Mesothelial cell of epicardium (in vitro differentiated cells): ENCODE measurements around the gene NSDHL. TPM values are rescaled to one million over a fixed set of nuclear protein-coding genes. Genes with fewer than 3 reads are reported as not detected.

Experiments
- DNase-seq, 2 experiments: peaks; one replicate each; pipeline ENCODE4 v3.0.0; 2021; ENCODE audit warnings: low spot score in 2 of 2; ENCODE audit not compliant: unreplicated experiment in 2 of 2
- H3K27ac Mint-ChIP-seq: 2 replicates; pipeline ENCODE4 v1.8.0; 2021; ENCODE audit warnings: mixed read lengths
- H3K27me3 Mint-ChIP-seq: 2 replicates; pipeline ENCODE4 v1.8.0; 2021; ENCODE audit warnings: low read depth, mixed read lengths
- H3K36me3 Mint-ChIP-seq: 2 replicates; pipeline ENCODE4 v1.8.0; 2021; ENCODE audit warnings: mixed read lengths
- H3K4me1 Mint-ChIP-seq: 2 replicates; pipeline ENCODE4 v1.8.0; 2021; ENCODE audit warnings: mixed read lengths
- H3K4me3 Mint-ChIP-seq: 2 replicates; pipeline ENCODE4 v1.8.0; 2021; ENCODE audit warnings: mild to moderate bottlenecking, moderate library complexity, mixed read lengths
- H3K9me3 Mint-ChIP-seq: 2 replicates; pipeline ENCODE4 v1.8.0; 2021; ENCODE audit warnings: mixed read lengths
- total RNA-seq: library from RNA; stranded (reverse); gene quantifications from 3 replicates; pipeline ENCODE4 v1.2.1, GENCODE V29; 2021
- TF ChIP-seq, protein P1 (sequence below): fragments of 200-600 bp; sonication (generic); IDR thresholded peaks from one replicate; pipeline ENCODE4 v1.5.0; 2021; ENCODE audit warnings: antibody characterized with exemption; ENCODE audit not compliant: unreplicated experiment

Gene NSDHL
- total RNA-seq, 1 donor from 2014 or later, result 21.0 TPM

DNA sequence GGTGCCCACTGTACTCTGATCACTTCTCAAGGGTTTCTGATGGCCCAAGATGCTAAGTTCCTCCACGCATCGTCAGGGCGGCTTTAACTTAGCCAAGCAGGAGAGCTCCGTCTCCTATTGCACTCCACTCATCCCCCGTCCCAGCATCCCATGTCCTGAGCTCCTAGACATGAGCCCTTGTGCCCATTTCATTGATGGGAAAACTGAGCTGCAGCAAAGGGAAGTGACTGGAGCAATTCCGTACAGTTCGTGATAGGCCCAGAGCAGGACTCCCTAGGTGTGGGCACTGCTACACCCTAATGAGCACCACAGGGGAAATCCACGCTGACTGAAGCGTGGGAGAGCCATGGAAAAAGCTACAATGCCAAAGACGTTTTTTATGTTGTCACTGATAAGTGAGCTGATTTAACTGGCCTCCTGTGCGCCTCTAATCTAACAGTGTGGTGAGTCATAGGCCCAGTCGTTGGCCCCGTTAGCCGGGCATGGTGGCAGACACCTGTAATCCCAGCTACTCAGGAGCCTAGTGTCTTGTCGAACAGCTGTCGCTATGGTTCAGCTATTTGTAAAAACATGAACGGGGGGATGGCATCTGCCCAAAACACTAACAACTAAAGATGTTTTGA, 14.9 kb downstream of the NSDHL start:
- DNase-seq, result no peak
- peaks cover 7% of the 10 kb centered on the region for H3K36me3 Mint-ChIP-seq
- H3K4me1 Mint-ChIP-seq, result no peaks in the 10 kb centered on the region
- H3K27me3 Mint-ChIP-seq, result no peaks in the 10 kb centered on the region
- H3K27ac Mint-ChIP-seq, result no peak overlapping the region
- H3K4me3 Mint-ChIP-seq, result no peak overlapping the region
- TF ChIP-seq, protein P1, sequence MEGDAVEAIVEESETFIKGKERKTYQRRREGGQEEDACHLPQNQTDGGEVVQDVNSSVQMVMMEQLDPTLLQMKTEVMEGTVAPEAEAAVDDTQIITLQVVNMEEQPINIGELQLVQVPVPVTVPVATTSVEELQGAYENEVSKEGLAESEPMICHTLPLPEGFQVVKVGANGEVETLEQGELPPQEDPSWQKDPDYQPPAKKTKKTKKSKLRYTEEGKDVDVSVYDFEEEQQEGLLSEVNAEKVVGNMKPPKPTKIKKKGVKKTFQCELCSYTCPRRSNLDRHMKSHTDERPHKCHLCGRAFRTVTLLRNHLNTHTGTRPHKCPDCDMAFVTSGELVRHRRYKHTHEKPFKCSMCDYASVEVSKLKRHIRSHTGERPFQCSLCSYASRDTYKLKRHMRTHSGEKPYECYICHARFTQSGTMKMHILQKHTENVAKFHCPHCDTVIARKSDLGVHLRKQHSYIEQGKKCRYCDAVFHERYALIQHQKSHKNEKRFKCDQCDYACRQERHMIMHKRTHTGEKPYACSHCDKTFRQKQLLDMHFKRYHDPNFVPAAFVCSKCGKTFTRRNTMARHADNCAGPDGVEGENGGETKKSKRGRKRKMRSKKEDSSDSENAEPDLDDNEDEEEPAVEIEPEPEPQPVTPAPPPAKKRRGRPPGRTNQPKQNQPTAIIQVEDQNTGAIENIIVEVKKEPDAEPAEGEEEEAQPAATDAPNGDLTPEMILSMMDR, result no peak
- H3K9me3 Mint-ChIP-seq, result peaks cover 11% of the 10 kb centered on the region

DNA sequence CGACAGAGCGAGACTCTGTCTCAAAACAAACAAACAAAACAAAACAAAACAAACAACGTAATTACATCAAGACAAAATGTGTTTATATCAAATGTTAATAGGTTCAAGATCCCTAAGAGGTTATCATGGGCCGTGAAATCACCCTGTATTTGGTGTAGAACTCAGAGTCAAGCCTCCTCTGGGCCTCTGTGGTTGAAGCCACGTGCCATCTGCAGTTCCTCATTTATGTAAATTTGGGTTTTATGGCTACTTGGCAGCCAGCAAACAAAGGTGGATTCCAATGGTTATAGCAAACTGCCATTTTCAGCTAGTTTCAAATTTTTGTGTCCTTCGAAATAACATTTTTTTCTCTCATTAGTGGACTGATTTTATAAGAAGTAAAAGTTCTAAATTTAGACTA, 16.4 kb downstream of the NSDHL start:
- Mint-ChIP-seq H3K9me3 (peaks cover 14% of the 10 kb centered on the region), H3K4me3 (no peak overlapping the region), H3K27ac (no peak overlapping the region), H3K4me1 (no peaks in the 10 kb centered on the region), H3K36me3 (peaks cover 17% of the 10 kb centered on the region), H3K27me3 (no peaks in the 10 kb centered on the region)
- no peak for DNase-seq
- TF ChIP-seq, protein P1, result no peak

DNA sequence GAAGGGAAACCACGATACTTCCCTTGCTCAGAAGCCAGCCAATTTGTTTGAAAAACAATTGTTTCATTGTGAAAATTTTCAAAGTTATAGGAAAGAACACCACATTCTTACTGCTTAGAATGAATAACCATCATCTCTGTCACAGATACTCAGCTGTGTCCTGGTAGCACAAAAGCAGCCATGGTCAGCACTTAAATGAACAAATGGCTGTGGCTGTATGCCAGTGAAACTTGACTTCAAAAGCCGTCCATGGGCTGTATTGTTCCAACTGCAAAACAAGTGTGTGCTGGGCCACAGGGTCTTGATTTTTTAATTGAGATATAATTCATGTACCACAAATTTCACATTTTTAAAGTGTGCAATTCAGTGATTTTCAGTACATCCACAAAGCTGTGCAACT, 19.6 kb downstream of the NSDHL start:
- Mint-ChIP-seq H3K36me3 (peaks cover 31% of the 10 kb centered on the region), H3K27me3 (no peaks in the 10 kb centered on the region), H3K4me3 (no peak overlapping the region), H3K4me1 (no peaks in the 10 kb centered on the region), H3K9me3 (peaks cover 26% of the 10 kb centered on the region), H3K27ac (no peak overlapping the region)
- no peak for DNase-seq
- TF ChIP-seq, protein P1, result no peak

DNA sequence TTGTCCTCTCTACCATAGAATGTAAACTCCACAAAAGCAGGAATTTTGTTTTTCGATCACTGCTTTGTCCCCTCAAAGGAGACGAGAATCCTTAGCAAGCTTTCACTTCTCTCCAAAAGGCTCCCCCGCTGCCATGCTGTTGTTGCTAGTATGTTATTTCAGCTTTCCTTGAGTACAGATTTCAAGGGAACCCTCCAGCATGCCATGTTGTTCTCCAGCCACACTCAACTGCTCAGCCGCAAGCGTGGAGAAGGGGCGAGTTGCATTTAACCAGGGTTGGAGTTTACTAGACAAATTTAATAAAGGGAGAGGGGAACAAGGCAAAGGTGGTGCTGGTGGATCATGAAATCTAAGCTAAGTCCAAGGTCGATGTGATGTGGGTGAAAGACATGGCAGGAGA, 23.1 kb downstream of the NSDHL start:
- H3K4me1 Mint-ChIP-seq, result no peaks in the 10 kb centered on the region
- no peaks in the 10 kb centered on the region for H3K27me3 Mint-ChIP-seq
- DNase-seq, result no peak
- TF ChIP-seq, protein P1, result no peak
- no peak overlapping the region for H3K27ac Mint-ChIP-seq
- H3K9me3 Mint-ChIP-seq, result peaks cover 34% of the 10 kb centered on the region
- H3K36me3 Mint-ChIP-seq, result peaks cover 33% of the 10 kb centered on the region
- H3K4me3 Mint-ChIP-seq, result no peak overlapping the region

DNA sequence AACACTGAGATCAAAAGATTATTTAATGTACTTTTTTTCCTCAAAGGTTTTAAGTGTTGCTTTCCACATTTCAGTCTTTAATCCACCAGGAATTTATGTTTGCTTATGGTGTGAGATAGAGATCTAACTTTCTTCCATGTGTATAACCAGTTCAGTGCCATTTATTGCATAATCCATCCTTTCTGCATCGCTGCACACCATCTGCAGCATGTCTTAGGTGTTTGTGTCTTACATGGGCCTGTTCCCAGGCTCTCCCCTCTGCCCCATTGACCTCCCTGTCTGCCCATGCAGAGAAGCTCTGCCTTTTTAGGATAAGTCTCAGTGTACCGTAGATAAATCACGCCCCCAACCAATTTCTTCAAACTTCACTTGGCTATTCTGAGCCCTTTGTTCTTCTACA, 30.3 kb downstream of the NSDHL start:
- Mint-ChIP-seq H3K27me3 (no peaks in the 10 kb centered on the region), H3K4me1 (no peaks in the 10 kb centered on the region), H3K36me3 (peaks cover 17% of the 10 kb centered on the region), H3K27ac (no peak overlapping the region), H3K9me3 (peaks cover 22% of the 10 kb centered on the region), H3K4me3 (no peak overlapping the region)
- TF ChIP-seq, protein P1, result no peak
- DNase-seq, result no peak

DNA sequence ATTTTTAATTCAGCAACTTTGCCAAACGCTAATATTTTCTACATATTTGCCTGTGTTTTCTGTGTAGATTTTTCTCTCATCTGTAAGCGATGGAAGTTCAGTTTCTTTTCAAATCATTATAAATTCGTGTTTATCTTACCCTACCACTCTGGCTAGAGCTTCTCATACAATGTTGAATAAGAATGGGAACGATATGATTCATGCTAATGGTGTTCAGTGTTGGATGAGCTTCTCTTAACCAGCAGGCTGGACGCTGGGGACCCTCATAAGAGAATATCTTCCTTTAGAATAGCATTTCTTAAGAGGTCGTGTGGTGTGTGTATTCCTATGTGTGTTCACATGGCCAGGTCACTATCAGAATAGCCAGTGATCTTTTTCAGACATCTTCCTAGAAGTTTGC, 31.0 kb downstream of the NSDHL start:
- peaks cover 22% of the 10 kb centered on the region for H3K9me3 Mint-ChIP-seq
- no peak overlapping the region for H3K27ac Mint-ChIP-seq
- no peak overlapping the region for H3K4me3 Mint-ChIP-seq
- H3K27me3 Mint-ChIP-seq, result no peaks in the 10 kb centered on the region
- H3K4me1 Mint-ChIP-seq, result no peaks in the 10 kb centered on the region
- H3K36me3 Mint-ChIP-seq, result peaks cover 17% of the 10 kb centered on the region
- no peak for DNase-seq
- TF ChIP-seq, protein P1, result no peak
